Ramos (cell line): ENCODE results near the gene OSTC.

Experiments
- in situ Hi-C: fragments of 300-500 bp; cut with MboI; formaldehyde crosslinking; loops from one replicate; pipeline ENCODE4 v1.14.3; 2022; ENCODE audit warnings: low sequenced_read_pairs; ENCODE audit not compliant: unreplicated experiment

The OSTC gene

GRCh38 chr4:108644237-108644636 is 6.2 kb upstream of the OSTC start:
- in situ Hi-C loops = no loop called here

DNA sequence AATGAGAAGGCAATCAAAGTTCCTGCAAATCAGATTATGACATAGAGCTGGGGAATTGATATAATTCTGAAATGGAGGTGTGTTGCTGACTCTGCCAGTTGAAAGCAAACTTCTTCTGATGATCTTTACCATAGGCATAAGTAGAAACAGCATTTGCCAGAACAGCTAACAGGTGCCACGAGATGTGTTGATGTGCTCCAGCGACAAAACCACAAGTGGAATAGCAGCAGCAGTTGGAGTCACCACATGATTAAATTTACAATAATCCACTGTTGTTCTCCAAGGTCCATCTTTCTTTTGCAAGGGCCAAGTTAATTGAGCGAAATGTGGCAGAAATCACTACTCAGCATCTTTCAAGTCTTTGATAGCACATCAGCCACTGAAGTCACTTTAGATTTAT is 3.7 kb upstream of the OSTC start:
- in situ Hi-C loops = no loop called here

DNA sequence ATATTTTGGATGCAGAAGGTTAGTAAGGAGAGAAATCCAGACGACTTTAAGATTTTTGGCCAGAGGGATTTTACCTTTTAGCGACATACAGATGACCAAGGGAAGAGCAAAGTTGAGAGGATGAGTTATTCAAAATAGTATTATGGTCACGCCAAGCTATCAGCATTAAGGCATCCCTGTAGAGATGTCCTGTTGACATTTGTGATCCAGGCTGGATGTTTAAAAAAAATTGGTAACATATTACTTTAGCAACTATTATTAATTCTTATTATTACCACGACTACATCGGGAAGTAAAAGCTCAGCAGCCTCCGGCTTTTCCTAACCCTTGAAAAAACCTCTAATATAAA is 562 bp upstream of the OSTC start:
- in situ Hi-C loops = no loop called here

- in situ Hi-C loops = no loop called here
Measured at GRCh38 chr4:108651014-108651791, 804 bp downstream of the OSTC start.

DNA sequence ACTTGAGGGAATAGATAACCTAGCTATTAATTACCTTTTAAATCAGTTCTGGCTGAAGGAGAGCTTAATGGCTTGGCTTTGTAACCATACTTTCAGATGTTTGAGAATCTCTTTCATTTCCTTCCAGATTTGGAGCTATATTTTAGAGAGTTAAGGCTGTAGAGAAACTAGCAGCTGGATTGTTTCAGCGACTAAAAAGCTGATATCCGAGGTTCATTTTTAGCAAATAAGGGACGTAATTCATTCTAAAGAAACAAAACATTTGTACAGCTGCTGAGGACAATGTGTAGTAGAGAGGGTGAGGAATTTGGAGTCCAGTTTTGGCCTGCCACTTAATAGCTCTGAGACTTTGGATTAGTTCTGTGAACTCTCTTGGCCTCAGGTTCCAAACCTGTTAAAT is 12.2 kb downstream of the OSTC start:
- in situ Hi-C loops = no loop called here

- in situ Hi-C loops = no loop called here
Measured at GRCh38 chr4:108674356-108674977, 24.1 kb downstream of the OSTC start.

DNA sequence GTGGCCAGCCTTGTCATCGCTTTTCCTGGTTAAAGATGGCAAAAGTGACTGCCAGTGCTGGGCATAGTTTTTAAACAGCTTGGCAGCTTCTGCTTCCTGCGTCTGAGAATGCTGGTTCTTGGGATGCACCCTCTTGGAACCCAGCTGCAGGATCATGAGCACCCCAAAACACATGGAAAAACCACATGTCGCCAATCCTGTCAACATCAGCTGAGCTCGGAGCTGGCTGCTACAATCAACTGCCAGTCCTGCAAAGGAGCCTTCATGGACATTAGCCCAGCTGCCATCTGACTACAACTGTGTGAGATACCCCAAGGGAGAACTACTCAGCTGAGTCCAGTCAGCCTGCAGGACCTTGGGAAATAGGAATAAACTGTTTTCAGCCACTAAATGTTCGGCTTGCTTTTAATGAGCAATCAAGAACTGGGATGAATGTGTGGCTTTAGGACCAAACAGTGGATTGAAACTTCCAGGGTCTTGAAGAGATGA is 31.0 kb downstream of the OSTC start:
- in situ Hi-C loops = no loop called here

DNA sequence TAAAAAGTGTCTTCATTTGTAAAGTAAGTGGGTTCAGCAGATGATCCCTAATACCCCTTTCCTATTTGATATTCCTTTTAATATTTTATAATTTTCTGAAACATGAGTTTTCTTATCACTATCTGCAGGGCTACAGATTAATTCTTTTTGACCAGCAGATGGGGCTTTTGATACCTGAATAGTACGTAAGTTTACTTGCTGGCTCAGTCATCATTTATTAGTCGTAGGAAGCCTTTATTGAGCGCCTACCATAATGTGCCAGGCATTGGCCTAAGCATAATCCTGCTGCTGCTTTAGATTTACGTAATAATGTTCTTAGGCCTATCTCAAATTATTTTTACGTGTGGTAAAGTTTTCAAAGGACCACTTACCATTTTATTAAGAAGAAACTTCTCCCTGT is 33.1 kb downstream of the OSTC start:
- in situ Hi-C loops = no loop called here

DNA sequence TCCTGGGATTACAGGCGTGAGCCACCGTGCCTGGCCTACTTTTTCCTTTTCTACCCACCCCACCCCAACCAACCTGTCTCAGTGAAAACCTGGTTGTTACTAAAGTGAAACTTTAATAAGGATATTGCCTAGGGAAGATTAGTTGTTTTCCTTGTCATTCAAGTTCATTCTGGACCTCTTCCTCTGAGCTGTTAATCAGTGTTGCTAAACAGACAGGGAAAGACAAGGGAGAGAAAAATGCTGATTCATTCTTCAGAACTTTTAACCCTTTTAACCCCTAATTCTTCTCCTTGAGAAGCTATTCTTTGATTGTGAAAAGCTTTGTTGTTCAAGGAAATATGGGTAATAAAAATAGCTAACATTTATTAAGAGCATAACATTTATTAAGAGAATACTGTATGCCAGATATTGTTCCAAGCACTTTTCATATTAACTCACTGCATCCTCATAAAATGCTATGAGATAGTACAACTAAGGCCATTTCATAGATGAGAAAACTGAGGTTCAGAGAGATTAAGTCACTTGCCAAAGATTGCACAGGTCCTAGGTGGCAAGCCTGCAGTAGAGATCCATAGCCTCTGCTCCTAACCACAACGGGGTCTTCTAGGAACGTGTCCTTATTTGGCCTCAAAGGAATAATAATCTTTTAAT is 34.8 kb downstream of the OSTC start:
- in situ Hi-C loops = no loop called here

DNA sequence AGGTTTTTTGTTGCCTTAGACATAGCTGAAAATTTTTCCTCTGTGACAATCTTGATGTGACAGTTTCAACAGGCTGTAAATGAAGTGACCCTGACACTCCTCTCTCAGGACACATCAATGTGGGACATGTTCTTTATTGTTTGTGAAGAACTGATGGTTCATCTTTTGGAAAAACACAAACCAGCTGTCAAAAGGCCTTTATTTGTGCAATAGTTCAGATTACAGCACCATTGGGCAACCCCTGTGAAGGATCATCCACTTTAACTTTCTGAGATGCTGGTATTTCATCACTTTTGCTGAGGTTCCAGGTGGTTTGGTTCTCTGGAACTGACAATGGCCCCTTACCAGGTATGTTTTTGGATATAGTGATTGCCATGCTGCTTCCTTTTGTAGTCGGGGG is 40.3 kb downstream of the OSTC start:
- in situ Hi-C loops = no loop called here

- in situ Hi-C loops = no loop called here
Measured at GRCh38 chr4:108693211-108693610, 42.8 kb downstream of the OSTC start.

DNA sequence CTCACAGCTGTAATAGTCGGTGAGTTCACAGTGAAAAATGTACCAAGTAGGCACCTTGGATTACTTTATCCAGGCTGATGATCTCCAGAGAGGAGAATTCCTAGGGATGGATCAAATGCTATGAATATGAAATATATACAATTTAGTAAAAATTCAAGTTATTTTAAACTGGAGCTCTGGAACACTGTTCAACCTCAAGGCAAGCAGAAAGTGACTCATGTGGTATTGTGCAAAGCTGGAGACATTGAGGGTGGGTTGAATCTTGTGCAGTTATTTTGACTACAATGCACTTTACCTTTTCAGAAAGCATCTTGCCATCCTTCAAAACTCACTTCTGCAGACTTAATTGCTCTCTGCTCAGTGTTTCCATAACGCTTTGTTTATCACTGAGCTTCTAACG is 43.4 kb downstream of the OSTC start:
- in situ Hi-C loops = no loop called here

GRCh38 chr4:108694423-108694822 is 44.0 kb downstream of the OSTC start:
- in situ Hi-C loops = no loop called here

- in situ Hi-C loops = no loop called here
Measured at GRCh38 chr4:108695062-108695461, 44.7 kb downstream of the OSTC start.

- in situ Hi-C loops = no loop called here
Measured at GRCh38 chr4:108696160-108696559, 45.8 kb downstream of the OSTC start.

- in situ Hi-C loops = no loop called here
Measured at GRCh38 chr4:108700081-108700757, 49.8 kb downstream of the OSTC start.

DNA sequence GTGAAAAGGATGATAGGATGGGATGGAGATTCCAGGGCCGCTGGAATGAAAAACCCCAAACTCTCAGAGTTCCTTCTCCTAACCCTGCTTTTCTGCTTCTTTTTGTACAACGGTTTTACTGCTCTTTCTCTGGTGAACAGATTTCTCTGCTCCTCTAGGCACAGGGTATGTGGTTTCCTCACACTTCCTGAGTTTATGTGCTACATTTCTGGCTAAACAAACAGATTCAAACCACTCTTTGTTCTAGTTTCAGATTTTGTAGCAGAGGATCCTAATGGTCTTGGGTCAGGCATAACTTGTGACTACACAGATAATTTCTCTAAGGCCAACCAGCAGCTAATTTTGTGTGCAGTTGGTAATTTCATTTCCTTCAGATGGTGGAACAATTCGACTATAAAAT is 52.6 kb downstream of the OSTC start:
- in situ Hi-C loops = no loop called here

DNA sequence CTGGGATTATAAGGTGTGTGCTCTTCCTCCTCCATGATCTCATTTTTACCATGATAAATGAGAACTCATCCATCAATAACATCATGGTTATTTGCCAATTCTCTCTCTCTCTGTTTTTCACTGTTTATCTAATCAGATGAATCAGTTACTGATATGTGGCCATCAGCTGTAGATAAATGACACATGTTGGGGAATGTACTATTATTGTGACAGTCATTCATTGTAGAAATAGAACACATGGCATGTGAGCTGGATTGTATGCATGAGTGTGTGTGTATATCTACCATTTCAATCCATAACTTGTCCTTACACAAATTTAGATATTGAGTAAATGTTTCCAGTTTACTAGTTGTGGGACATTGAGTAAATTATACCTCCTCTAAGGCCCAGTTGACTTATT is 53.0 kb downstream of the OSTC start:
- in situ Hi-C loops = no loop called here

- in situ Hi-C loops = no loop called here
Measured at GRCh38 chr4:108703966-108704365, 53.6 kb downstream of the OSTC start.

DNA sequence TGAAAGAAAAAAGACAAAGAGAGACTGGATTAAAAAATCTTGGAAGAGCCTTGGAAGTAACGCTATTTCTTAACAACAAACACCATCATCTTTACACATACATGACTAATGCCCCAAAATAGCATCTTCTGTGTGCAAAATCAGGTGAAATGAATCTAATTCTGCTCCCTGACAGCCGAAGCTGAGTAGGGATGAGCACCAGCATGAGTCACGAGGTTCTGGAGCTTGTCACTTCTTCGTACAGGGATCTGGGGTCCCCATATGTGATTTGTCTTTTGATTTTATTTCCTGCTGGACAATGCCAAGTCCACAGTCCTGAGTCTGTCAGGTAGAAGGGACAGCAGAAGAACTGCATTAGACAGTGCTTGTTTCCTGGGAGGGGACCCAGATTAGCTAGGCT is 55.9 kb downstream of the OSTC start:
- in situ Hi-C loops = no loop called here

- in situ Hi-C loops = no loop called here
Measured at GRCh38 chr4:108709234-108709633, 58.8 kb downstream of the OSTC start.
